GM21825 (cell line): ENCODE data around the gene CSF3.

Experiments used
- ATAC-seq: cut with Tn5 transposase; IDR thresholded peaks from one replicate; pipeline ENCODE4 v1.9.1; 2021; ENCODE audit warnings: mild to moderate bottlenecking, moderate library complexity; ENCODE audit not compliant: unreplicated experiment

The CSF3 gene

GRCh38 chr17:40015005-40015997 lies at the start of gene CSF3:
TSS of gene CSF3 (plus strand) at chr17:40015440. CDS start at chr17:40015475, 35 bp downstream.
- no peak for ATAC-seq

- ATAC-seq = no peak
Measured at GRCh38 chr17:39966771-39967170, 48.5 kb upstream of the CSF3 start.

- no peak for ATAC-seq
Measured at GRCh38 chr17:39968761-39969160, 46.5 kb upstream of the CSF3 start.

GRCh38 chr17:39969375-39969774 lies 45.9 kb upstream of the CSF3 start:
- ATAC-seq = no peak

GRCh38 chr17:39970157-39970692 lies 45.0 kb upstream of the CSF3 start:
- ATAC-seq = no peak

- no peak for ATAC-seq
Measured at GRCh38 chr17:39971076-39971603, 44.1 kb upstream of the CSF3 start.

- no peak for ATAC-seq
Measured at GRCh38 chr17:39972271-39972670, 43.0 kb upstream of the CSF3 start.

GRCh38 chr17:39973496-39973895 lies 41.7 kb upstream of the CSF3 start:
- no peak for ATAC-seq

- no peak for ATAC-seq
Measured at GRCh38 chr17:39974433-39974832, 40.8 kb upstream of the CSF3 start.

- no peak for ATAC-seq
Measured at GRCh38 chr17:39975801-39976200, 39.4 kb upstream of the CSF3 start.

GRCh38 chr17:39979016-39979670 lies 36.1 kb upstream of the CSF3 start:
- no peak for ATAC-seq

GRCh38 chr17:39979893-39980350 lies 35.3 kb upstream of the CSF3 start:
- ATAC-seq = peak; percentile 13

- peak; percentile 93 for ATAC-seq
Measured at GRCh38 chr17:39980351-39981206, 34.7 kb upstream of the CSF3 start, which contains the start of gene PSMD3. TSS of gene PSMD3 (plus strand) at chr17:39980807. CDS start at chr17:39980971, 164 bp downstream.

GRCh38 chr17:39981207-39981741 lies 34.0 kb upstream of the CSF3 start:
- no peak for ATAC-seq

- no peak for ATAC-seq
Measured at GRCh38 chr17:39981766-39982375, 33.4 kb upstream of the CSF3 start.

- no peak for ATAC-seq
Measured at GRCh38 chr17:39988206-39988810, 26.9 kb upstream of the CSF3 start.

- ATAC-seq = no peak
Measured at GRCh38 chr17:39994448-39994847, 20.8 kb upstream of the CSF3 start.

- ATAC-seq = no peak
Measured at GRCh38 chr17:39995438-39995837, 19.8 kb upstream of the CSF3 start.

- no peak for ATAC-seq
Measured at GRCh38 chr17:39996162-39996561, 19.1 kb upstream of the CSF3 start.
